OCI-LY3 (cell line): ENCODE data around the gene NAV2.

ENCODE experiments used
- EZH2phosphoT487 ChIP-seq: fragments of 200-600 bp; shearing (Covaris generic); IDR thresholded peaks from 2 replicates; pipeline ENCODE4 v1.6.1; 2018; ENCODE audit warnings: antibody characterized with exemption, mixed run types, low read depth
- TF ChIP-seq, protein P1 (sequence below): fragments of 200-600, 300-600 bp; sonication (generic); IDR thresholded peaks from 2 replicates; pipeline ENCODE4 v1.5.1; 2014; ENCODE audit warnings: antibody characterized with exemption, low read length, low read depth

DNA sequence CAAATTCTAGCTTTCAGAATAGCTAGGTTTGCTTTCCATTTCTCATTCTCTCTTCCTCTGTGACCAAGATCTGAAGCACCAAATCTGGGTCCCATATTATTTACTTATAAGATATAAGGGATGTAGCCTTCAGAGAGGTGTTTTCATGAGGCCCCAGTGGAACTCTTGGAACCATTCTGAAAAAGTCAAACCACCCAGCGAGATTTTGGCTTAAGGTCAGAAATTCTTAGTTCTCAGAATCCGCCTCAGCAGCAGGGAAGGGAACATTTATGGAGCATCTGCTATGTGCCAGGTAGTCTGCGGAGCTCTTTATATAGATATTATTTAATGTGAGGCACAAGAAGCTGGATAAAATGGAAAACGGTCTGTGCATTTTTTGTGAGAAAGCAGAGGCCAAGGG lies 6.3 kb downstream of the NAV2 start:
- TF ChIP-seq, protein P1, sequence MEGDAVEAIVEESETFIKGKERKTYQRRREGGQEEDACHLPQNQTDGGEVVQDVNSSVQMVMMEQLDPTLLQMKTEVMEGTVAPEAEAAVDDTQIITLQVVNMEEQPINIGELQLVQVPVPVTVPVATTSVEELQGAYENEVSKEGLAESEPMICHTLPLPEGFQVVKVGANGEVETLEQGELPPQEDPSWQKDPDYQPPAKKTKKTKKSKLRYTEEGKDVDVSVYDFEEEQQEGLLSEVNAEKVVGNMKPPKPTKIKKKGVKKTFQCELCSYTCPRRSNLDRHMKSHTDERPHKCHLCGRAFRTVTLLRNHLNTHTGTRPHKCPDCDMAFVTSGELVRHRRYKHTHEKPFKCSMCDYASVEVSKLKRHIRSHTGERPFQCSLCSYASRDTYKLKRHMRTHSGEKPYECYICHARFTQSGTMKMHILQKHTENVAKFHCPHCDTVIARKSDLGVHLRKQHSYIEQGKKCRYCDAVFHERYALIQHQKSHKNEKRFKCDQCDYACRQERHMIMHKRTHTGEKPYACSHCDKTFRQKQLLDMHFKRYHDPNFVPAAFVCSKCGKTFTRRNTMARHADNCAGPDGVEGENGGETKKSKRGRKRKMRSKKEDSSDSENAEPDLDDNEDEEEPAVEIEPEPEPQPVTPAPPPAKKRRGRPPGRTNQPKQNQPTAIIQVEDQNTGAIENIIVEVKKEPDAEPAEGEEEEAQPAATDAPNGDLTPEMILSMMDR, result no peak
- no peak for TF ChIP-seq EZH2phosphoT487
